ENCODE measurements around the gene ELL.

The ELL gene

GRCh38 chr19:18500376-18500775 is 21.5 kb downstream of the ELL start:
- ATAC-seq, result no peak

GRCh38 chr19:18499055-18499775 is 22.7 kb downstream of the ELL start:
- no peak for TF ChIP-seq OSR1 (CRISPR knock-in tag; IDR thresholded peaks at IDR 0.05)
- no peak for TF ChIP-seq POU6F1 (CRISPR knock-in tag; IDR thresholded peaks at IDR 0.05; ENCODE audit: borderline replicate concordance, low read depth)
- TF ChIP-seq SNAI2 (CRISPR knock-in tag; IDR thresholded peaks at IDR 0.05), result no peak
- no peak for TF ChIP-seq ZFP30 (CRISPR knock-in tag; IDR thresholded peaks at IDR 0.05)
- no peak for TF ChIP-seq TSHZ2 (CRISPR knock-in tag; IDR thresholded peaks at IDR 0.05)
- no peak for TF ChIP-seq CREB5 (CRISPR knock-in tag; IDR thresholded peaks at IDR 0.05; ENCODE audit: low read depth)
- no peak for TF ChIP-seq RARB (CRISPR knock-in tag; IDR thresholded peaks at IDR 0.05)
- TF ChIP-seq ZNF70 (CRISPR knock-in tag; IDR thresholded peaks at IDR 0.05), result no peak
- TF ChIP-seq ESRRG (CRISPR knock-in tag; IDR thresholded peaks at IDR 0.05), result no peak
- TF ChIP-seq ZC3H10 (CRISPR knock-in tag; IDR thresholded peaks at IDR 0.05), result no peak
- TF ChIP-seq BACH2 (CRISPR knock-in tag; IDR thresholded peaks at IDR 0.05; ENCODE audit: borderline replicate concordance), result no peak
- ATAC-seq, result no peak

More at GRCh38 chr19:18500376-18500775, 21.5 kb downstream of the ELL start:
- no peak for TF ChIP-seq ARNTL (CRISPR knock-in tag; IDR thresholded peaks at IDR 0.05; ENCODE audit: borderline replicate concordance, low read depth)
- no peak for TF ChIP-seq ISL1 (CRISPR knock-in tag; IDR thresholded peaks at IDR 0.05)
- TF ChIP-seq PATZ1 (CRISPR knock-in tag; IDR thresholded peaks at IDR 0.05; ENCODE audit: borderline replicate concordance), result no peak
- TF ChIP-seq ZFP30 (CRISPR knock-in tag; IDR thresholded peaks at IDR 0.05), result no peak
- TF ChIP-seq ZC3H10 (CRISPR knock-in tag; IDR thresholded peaks at IDR 0.05), result no peak

- no peak for ATAC-seq
- TF ChIP-seq ZNF70 (CRISPR knock-in tag; IDR thresholded peaks at IDR 0.05) (no peak), TSHZ2 (CRISPR knock-in tag; IDR thresholded peaks at IDR 0.05) (no peak), SNAI2 (CRISPR knock-in tag; IDR thresholded peaks at IDR 0.05) (no peak), ZFP3 (CRISPR knock-in tag; IDR thresholded peaks at IDR 0.05) (no peak), ZC3H10 (CRISPR knock-in tag; IDR thresholded peaks at IDR 0.05) (no peak), TOX (CRISPR knock-in tag; IDR thresholded peaks at IDR 0.05; ENCODE audit: borderline replicate concordance) (no peak), ZNF565 (CRISPR knock-in tag; conservative IDR thresholded peaks at IDR 0.05; ENCODE audit: low read depth) (no peak), ARNTL (CRISPR knock-in tag; IDR thresholded peaks at IDR 0.05; ENCODE audit: borderline replicate concordance, low read depth) (no peak), POU6F1 (CRISPR knock-in tag; IDR thresholded peaks at IDR 0.05; ENCODE audit: borderline replicate concordance, low read depth) (no peak), GLIS3 (CRISPR knock-in tag; IDR thresholded peaks at IDR 0.05) (no peak), TCF4 (CRISPR knock-in tag; IDR thresholded peaks at IDR 0.05; ENCODE audit: borderline replicate concordance) (no peak), ESRRG (CRISPR knock-in tag; IDR thresholded peaks at IDR 0.05) (no peak)
Measured at GRCh38 chr19:18496980-18497256, 25.0 kb downstream of the ELL start.

Data from SK-N-SH treated with all-trans-retinoic acid at 6 μM for 48 hours (cell line).